B cell (primary cell): ENCODE results near the gene TMBIM4.

ENCODE experiments used
- EZH2 ChIP-seq: IDR thresholded peaks from 2 replicates; pipeline ENCODE4 v1.6.1; 2012; ENCODE audit warnings: borderline replicate concordance, low read depth, mild to moderate bottlenecking, moderate library complexity, low read length; ENCODE audit not compliant: insufficient read depth, poor library complexity, severe bottlenecking
- TF ChIP-seq, protein P1 (sequence below): fragments of 200-600 bp; IDR thresholded peaks from one replicate; pipeline ENCODE4 v1.8.0; 2022; ENCODE audit warnings: antibody characterized with exemption, mild to moderate bottlenecking

DNA sequence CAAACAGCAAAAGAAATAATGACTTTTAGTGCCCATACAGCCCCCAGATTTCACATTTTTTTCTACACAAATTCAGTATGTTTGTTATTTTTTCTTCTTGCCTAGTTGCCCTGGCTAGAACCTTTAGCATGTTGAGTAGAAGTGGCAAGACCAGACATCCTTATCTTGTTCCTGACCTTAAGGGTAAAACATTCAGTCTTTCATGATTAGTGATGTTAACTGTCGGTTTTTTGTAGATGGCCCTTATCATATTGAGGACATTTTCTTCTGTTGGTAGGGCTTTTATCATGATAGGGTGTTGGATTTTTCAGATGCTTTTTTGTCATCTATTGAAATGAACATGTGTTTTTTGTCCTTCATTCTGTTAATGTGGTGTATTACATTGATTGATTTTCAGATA is 36.3 kb upstream of the TMBIM4 start:
- TF ChIP-seq, protein P1, sequence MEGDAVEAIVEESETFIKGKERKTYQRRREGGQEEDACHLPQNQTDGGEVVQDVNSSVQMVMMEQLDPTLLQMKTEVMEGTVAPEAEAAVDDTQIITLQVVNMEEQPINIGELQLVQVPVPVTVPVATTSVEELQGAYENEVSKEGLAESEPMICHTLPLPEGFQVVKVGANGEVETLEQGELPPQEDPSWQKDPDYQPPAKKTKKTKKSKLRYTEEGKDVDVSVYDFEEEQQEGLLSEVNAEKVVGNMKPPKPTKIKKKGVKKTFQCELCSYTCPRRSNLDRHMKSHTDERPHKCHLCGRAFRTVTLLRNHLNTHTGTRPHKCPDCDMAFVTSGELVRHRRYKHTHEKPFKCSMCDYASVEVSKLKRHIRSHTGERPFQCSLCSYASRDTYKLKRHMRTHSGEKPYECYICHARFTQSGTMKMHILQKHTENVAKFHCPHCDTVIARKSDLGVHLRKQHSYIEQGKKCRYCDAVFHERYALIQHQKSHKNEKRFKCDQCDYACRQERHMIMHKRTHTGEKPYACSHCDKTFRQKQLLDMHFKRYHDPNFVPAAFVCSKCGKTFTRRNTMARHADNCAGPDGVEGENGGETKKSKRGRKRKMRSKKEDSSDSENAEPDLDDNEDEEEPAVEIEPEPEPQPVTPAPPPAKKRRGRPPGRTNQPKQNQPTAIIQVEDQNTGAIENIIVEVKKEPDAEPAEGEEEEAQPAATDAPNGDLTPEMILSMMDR, result no peak
- no peak for TF ChIP-seq EZH2
